GM21619 (cell line): ENCODE measurements around the gene KIAA1328.
"Not testable (repeated sequence)": the region's sequence is repeated elsewhere in the genome, so short reads cannot be mapped to it uniquely, and the experiment has no call there.

Source experiments
- ATAC-seq: cut with Tn5 transposase; IDR thresholded peaks from one replicate; pipeline ENCODE4 v1.9.1; 2021; ENCODE audit not compliant: unreplicated experiment

KIAA1328 gene

DNA sequence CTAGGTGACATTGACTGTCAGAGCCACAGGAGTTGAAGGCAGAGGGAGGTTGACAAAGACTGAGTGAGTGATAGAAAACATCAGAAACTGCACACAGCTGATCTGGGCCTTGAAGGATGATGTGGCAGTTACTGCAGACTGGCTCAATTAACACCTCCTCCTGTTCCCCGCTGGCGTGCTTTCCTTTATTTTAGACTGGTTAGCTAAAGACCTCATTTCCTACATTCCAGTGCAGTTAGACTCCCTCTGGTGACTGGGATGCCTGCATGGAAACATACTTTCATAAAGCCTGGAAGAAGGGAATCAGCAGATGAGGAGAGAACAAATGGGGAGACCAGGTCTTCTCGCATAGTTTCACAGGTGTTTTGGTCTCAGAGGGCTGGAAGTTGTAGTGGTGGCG lies 7.2 kb upstream of the KIAA1328 start:
- ATAC-seq = no peak

- no peak for ATAC-seq
Measured at GRCh38 chr18:36825526-36825925, 3.4 kb upstream of the KIAA1328 start.

- ATAC-seq = no peak
Measured at GRCh38 chr18:36826556-36826955, 2.4 kb upstream of the KIAA1328 start.

- ATAC-seq = peak; percentile 2
Measured at GRCh38 chr18:36828157-36828629, 734 bp upstream of the KIAA1328 start.

GRCh38 chr18:36829362-36830157 lies 633 bp downstream of the KIAA1328 start:
- no peak for ATAC-seq

DNA sequence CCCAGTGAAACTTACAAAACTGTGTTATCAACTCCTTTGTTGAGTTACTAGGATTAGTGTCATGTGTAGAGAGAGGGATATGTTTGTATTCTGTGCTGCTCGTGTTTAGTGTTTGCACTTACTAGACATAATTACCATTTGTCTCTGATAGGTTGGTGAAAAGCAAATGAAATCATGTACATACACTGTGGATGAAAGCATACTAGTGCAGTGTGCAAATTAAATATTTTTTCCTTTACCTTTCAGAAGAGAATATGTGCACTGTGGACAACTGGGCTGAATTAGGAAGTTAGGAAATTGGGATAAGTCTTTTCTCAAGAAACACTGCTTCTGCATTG lies 1.2 kb downstream of the KIAA1328 start:
- ATAC-seq = no peak

GRCh38 chr18:36831139-36831538 lies 2.2 kb downstream of the KIAA1328 start:
- ATAC-seq = no peak

DNA sequence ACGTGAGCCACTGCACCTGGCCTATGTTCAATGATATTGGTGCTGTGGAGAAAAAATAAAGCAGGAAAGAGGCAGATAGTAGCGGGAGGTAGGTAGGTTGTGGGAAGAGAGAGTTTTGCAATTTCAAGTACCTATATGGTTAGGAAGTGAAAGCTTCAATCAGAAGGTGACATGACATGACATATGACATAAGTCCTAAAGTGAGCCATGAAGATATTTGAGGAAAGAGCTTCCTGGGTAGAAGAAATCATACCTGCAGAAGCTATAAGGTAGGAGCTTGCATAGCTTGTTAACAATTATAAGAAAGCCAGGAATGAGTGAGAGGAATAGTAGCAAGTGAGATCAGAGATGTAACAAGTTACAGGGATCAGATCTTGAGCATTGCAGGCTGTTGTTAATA lies 4.2 kb downstream of the KIAA1328 start:
- no peak for ATAC-seq

DNA sequence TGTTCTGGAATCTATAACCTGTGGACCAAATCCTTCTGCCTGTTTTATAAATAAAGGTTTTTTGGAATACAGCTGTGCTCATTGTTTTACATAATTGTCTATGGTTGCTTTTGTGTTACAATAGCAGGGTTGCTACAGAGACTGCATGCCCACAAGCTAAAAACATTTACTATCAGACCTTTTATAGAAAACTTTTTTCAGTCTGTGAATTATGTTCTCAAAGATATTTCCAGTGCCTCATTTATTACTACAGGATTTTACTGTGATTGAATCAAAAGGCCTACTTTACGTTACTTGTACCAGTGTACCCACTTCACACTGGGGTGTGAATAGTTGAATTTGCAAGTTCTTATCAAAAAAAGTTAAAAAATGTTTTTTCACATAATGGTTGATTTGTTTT lies 7.0 kb downstream of the KIAA1328 start:
- no peak for ATAC-seq

DNA sequence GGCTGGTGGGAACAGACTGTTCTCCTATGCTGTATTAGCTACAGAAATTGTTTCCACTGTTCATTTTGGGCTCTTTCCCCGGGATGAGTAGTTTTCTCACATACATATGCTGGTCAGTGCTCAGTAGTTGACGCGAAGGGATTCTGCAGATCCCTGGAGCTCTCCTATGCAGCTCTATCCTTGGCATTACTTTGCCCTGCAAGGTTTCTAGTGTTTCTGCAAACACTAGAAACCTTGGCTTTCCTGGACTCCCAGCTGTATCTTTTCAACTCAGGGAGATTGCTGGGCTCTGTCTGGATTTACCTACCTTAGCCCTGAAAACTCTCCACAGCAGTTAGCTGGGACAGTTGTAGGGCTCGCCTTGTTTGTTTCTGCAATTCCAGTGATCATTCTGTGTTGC lies 10.9 kb downstream of the KIAA1328 start:
- ATAC-seq = no peak

DNA sequence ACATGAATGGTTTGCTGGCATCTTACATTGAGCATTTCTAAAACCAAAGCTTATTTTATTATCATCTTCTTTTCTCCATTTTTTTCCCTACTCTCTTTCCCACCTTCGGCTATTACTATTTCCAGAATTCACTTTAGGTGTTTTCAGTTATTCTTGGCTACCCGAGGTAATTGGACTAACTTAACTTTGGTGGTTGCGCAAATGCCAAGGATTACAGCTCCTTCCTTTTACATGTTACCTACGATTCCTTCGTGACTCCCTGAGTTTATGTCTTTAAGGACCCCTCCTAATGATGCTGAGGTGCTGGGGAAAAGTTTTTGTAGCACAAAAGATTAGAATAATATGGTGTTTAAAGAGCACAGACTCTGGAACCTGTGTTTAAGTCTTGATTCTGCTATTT lies 14.3 kb downstream of the KIAA1328 start:
- no peak for ATAC-seq

GRCh38 chr18:36843784-36844183 lies 14.9 kb downstream of the KIAA1328 start:
- ATAC-seq = peak; percentile 61

- no peak for ATAC-seq
Measured at GRCh38 chr18:36848609-36849008, 19.7 kb downstream of the KIAA1328 start.

DNA sequence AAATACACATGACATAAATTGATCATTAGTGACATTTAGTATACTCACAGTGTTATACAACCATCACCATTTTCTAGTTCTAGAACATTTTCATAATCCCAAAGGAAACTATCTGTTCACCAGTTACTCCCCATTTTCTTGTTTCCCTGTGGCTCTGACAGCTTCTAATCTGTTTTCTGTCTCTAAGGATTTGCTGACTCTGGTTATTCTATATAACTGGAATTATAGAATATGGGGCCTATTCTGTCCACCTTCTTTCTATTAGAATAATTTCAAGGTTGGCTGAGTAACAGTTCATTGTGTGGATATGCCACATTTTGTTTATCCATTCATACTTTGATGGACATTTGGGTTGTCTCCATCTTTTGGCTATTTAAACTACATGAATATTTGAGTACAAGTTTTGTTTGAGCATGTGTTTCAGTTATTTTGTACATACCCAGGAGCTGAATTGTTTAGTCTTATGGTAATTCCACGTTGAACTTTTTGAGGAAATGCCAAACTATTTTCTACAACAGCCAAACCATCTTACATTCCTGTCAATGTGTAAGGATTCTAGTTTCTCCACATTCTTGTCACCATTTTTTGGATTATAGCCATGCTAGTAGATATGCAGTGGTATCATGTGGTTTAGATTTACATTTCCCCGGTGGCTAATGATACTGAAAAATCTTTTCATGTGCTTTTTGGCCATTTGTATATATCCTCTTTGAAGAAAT lies 20.5 kb downstream of the KIAA1328 start:
- no peak for ATAC-seq

GRCh38 chr18:36850527-36851201 lies 21.7 kb downstream of the KIAA1328 start:
- ATAC-seq = no peak

DNA sequence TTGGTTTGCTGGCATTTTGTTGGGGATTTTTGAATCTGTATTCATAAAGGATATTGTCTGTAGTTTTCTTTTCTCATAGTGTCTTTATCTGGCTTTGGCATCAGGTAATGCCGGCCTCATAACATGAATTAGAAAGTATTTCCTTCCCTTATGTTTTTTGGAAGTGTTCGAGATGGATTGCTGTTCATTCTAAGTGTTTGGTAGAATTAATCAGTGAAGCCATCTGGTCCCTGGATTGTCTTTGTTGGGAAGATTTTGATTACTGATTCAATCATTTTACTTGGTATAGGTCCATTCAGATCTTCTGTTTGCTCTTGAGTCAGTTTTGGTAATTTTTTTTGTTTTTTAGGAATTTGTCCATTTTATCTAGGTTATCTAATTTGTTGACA lies 22.3 kb downstream of the KIAA1328 start:
- no peak for ATAC-seq

DNA sequence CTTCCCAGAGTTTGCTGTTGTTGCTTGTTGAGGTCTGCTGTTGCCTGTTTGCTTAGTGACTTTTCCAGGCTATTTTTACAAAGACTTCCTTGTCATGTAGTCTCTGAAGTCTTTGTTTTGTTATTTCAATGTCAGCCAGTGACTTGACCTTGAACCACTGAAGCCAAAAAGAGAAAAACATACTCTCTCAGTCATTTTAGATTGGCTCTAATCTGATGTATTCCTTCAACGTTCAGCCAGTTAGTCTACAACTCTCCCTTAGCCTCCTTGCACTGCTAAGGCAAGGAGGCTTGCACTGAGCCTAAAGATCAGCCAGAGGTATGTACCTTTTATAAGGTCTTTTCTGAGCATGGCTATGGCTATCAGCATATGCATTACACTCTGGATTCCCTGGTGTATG lies 27.9 kb downstream of the KIAA1328 start:
- no peak for ATAC-seq

GRCh38 chr18:36862182-36862581 lies 33.3 kb downstream of the KIAA1328 start:
- ATAC-seq = no peak

- ATAC-seq = no peak
Measured at GRCh38 chr18:36867056-36867455, 38.1 kb downstream of the KIAA1328 start.

GRCh38 chr18:36871801-36872200 lies 42.9 kb downstream of the KIAA1328 start:
- no peak for ATAC-seq

DNA sequence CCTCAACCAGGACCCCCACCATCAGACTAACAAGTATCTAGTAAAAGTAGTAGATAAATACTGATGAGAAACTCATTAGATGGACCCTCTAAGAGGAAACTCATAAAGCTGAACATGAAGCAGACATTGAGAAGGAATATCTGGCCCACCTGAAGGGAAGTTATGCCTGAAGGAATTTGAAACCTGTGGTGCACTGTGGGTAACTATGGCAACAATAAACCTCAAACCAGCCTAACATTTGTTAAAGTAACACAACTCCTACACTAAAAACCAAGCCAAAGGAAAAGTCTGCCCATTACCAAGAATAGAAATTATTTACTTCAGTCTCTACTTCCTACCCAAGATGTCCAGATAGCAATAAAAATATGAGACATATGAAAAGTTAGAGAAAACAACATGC lies 43.4 kb downstream of the KIAA1328 start:
- no peak for ATAC-seq

GRCh38 chr18:36873826-36874225 lies 44.9 kb downstream of the KIAA1328 start:
- not testable (repeated sequence) for ATAC-seq
